ENCODE results near the gene GPR141.

GPR141 gene

DNA sequence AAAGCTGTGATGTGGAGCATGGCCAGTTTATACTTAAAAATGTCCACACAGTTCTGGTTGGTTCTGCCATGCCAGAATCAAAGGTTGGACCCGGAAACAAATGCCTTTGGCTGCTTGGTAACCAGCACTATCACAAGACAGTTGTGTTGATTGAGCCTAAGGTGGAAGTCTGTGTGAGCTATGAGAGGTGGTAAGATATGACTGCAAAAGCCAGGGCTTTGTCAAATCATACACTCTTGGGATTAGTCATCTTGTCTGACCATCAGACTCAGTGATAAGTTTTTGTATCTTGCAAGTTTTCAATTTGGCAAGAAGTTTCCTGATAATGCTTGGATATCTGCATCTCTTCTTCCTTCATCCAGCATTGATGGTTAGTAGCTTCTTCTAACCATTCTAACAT, 35.5 kb downstream of the GPR141 start:
- Histone ChIP-seq H3K9me3 (no peaks in the 10 kb centered on the region), H3K36me3 (no peaks in the 10 kb centered on the region), H3K27ac (peak overlapping the region; percentile 90), H3K4me1 (ENCODE audit: control insufficient read depth in 1 of 2, insufficient read depth in 1 of 2, low read depth in 1 of 2, low read length in 1 of 2) (peaks cover 94 to 100% of the 10 kb centered on the region in 2 experiments), H3K27me3 (no peaks in the 10 kb centered on the region), H3K4me3 (ENCODE audit: low read depth in 1 of 2, low read length in 1 of 2) (no peak overlapping the region)
- TF ChIP-seq, protein P1, sequence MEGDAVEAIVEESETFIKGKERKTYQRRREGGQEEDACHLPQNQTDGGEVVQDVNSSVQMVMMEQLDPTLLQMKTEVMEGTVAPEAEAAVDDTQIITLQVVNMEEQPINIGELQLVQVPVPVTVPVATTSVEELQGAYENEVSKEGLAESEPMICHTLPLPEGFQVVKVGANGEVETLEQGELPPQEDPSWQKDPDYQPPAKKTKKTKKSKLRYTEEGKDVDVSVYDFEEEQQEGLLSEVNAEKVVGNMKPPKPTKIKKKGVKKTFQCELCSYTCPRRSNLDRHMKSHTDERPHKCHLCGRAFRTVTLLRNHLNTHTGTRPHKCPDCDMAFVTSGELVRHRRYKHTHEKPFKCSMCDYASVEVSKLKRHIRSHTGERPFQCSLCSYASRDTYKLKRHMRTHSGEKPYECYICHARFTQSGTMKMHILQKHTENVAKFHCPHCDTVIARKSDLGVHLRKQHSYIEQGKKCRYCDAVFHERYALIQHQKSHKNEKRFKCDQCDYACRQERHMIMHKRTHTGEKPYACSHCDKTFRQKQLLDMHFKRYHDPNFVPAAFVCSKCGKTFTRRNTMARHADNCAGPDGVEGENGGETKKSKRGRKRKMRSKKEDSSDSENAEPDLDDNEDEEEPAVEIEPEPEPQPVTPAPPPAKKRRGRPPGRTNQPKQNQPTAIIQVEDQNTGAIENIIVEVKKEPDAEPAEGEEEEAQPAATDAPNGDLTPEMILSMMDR (IDR thresholded peaks at IDR 0.05) = no peak

GRCh38 chr7:37724732-37725131, 41.2 kb downstream of the GPR141 start:
- H3K36me3 ChIP-seq = no peaks in the 10 kb centered on the region
- TF ChIP-seq, protein P1 (IDR thresholded peaks at IDR 0.05) = no peak
- no peaks in the 10 kb centered on the region for H3K27me3 ChIP-seq
- H3K9me3 ChIP-seq = no peaks in the 10 kb centered on the region
- no peak overlapping the region for H3K4me3 ChIP-seq (ENCODE audit: low read depth in 1 of 2, low read length in 1 of 2)
- H3K4me1 ChIP-seq (ENCODE audit: control insufficient read depth in 1 of 2, insufficient read depth in 1 of 2, low read depth in 1 of 2, low read length in 1 of 2) = peaks cover 88 to 90% of the 10 kb centered on the region in 2 experiments
- peak overlapping the region; percentile 90 for H3K27ac ChIP-seq

GRCh38 chr7:37726016-37726415, 42.5 kb downstream of the GPR141 start:
- H3K27ac ChIP-seq = peak overlapping the region; percentile 90
- H3K9me3 ChIP-seq = no peaks in the 10 kb centered on the region
- TF ChIP-seq, protein P1 (IDR thresholded peaks at IDR 0.05) = no peak
- H3K27me3 ChIP-seq = no peaks in the 10 kb centered on the region
- peaks cover 89 to 90% of the 10 kb centered on the region in 2 experiments for H3K4me1 ChIP-seq (ENCODE audit: control insufficient read depth in 1 of 2, insufficient read depth in 1 of 2, low read depth in 1 of 2, low read length in 1 of 2)
- no peak overlapping the region for H3K4me3 ChIP-seq (ENCODE audit: low read depth in 1 of 2, low read length in 1 of 2)
- H3K36me3 ChIP-seq = peaks cover 3% of the 10 kb centered on the region

- H3K36me3 ChIP-seq = peaks cover 7% of the 10 kb centered on the region
- peak overlapping the region; percentile 2 to 3 for H3K4me3 ChIP-seq (ENCODE audit: low read depth in 1 of 2, low read length in 1 of 2)
- TF ChIP-seq, protein P1 (IDR thresholded peaks at IDR 0.05) = no peak
- H3K27me3 ChIP-seq = no peaks in the 10 kb centered on the region
- peaks cover 85 to 91% of the 10 kb centered on the region in 2 experiments for H3K4me1 ChIP-seq (ENCODE audit: control insufficient read depth in 1 of 2, insufficient read depth in 1 of 2, low read depth in 1 of 2, low read length in 1 of 2)
- no peaks in the 10 kb centered on the region for H3K9me3 ChIP-seq
- H3K27ac ChIP-seq = peak overlapping the region; percentile 90
Measured at GRCh38 chr7:37728747-37729146, 45.2 kb downstream of the GPR141 start.

- Histone ChIP-seq H3K4me1 (ENCODE audit: control insufficient read depth in 1 of 2, insufficient read depth in 1 of 2, low read depth in 1 of 2, low read length in 1 of 2) (peaks cover 81 to 88% of the 10 kb centered on the region in 2 experiments), H3K4me3 (ENCODE audit: low read depth in 1 of 2, low read length in 1 of 2) (peak overlapping the region; percentile 2 to 3), H3K27me3 (no peaks in the 10 kb centered on the region), H3K9me3 (no peaks in the 10 kb centered on the region), H3K36me3 (peaks cover 7% of the 10 kb centered on the region), H3K27ac (peak overlapping the region; percentile 90)
- TF ChIP-seq, protein P1 (IDR thresholded peaks at IDR 0.05) = no peak
Measured at GRCh38 chr7:37729181-37729580, 45.6 kb downstream of the GPR141 start.

GRCh38 chr7:37730501-37730900, 46.9 kb downstream of the GPR141 start:
- peaks cover 76 to 80% of the 10 kb centered on the region in 2 experiments for H3K4me1 ChIP-seq (ENCODE audit: control insufficient read depth in 1 of 2, insufficient read depth in 1 of 2, low read depth in 1 of 2, low read length in 1 of 2)
- no peaks in the 10 kb centered on the region for H3K9me3 ChIP-seq
- TF ChIP-seq, protein P1 (IDR thresholded peaks at IDR 0.05) = no peak
- no peaks in the 10 kb centered on the region for H3K27me3 ChIP-seq
- H3K36me3 ChIP-seq = peaks cover 7% of the 10 kb centered on the region
- H3K4me3 ChIP-seq (ENCODE audit: low read depth in 1 of 2, low read length in 1 of 2) = no peak overlapping the region
- H3K27ac ChIP-seq = peak overlapping the region; percentile 90

Measured in neutrophil (primary cell).